Thyroid gland (tissue), 4 donors: ENCODE results near the gene ASIC1.

Experiments
- POLR2A ChIP-seq, 2 donors: fragments of 450-650 bp; IDR thresholded peaks; one replicate each; pipeline ENCODE4 v1.6.1; 2017; ENCODE audit warnings: antibody characterized with exemption in 2 of 2, mild to moderate bottlenecking in 2 of 2, moderate library complexity in 1 of 2
- TF ChIP-seq, protein P1 (sequence below), 6 experiments: fragments of 200-600 bp in 3 of 6; fragments of 450-650 bp in 3 of 6; sonication (generic) in 3 of 6; IDR thresholded peaks; one replicate each; pipeline ENCODE4 v1.5.1; 2016 to 2019; ENCODE audit warnings: antibody characterized with exemption in 6 of 6, mild to moderate bottlenecking in 2 of 6, inconsistent platforms in 1 of 6, moderate library complexity in 1 of 6

DNA sequence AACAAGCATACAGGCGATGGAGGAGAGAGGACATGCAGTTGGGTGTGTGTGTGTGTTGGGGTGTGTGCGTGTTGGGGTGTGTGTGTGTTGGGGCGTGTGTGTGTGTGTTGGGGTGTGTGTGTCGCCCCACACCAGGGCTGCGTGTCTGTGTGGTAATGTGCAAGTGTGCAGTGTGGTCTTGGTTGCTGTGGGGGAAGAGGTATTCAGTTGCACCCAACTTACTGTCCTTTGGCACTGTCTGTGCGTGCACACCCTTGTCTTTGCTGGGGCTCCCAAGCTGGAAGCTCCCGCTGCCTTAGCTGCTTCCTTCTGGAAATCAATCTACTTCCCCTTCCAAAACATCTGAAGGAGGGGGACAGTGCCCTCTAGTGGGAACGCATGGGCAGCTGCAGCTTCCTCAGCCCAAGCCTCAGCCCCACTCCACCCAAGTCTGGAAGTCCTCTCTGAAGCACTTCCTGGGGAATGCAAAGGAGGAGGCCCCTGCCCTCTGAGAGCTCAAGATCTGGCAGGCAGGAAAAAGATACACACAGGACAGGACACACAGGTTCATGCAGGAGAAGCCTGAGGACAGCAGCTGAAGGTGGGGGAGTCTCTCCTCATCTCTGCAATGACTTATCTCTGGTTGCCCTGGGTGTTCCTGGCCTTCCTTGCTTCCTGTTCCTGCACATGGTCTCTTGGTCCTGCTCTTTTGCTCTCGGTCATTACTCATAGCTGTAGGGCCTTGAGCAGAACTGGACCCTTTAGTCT lies 13.1 kb downstream of the ASIC1 start:
- TF ChIP-seq, protein P1, sequence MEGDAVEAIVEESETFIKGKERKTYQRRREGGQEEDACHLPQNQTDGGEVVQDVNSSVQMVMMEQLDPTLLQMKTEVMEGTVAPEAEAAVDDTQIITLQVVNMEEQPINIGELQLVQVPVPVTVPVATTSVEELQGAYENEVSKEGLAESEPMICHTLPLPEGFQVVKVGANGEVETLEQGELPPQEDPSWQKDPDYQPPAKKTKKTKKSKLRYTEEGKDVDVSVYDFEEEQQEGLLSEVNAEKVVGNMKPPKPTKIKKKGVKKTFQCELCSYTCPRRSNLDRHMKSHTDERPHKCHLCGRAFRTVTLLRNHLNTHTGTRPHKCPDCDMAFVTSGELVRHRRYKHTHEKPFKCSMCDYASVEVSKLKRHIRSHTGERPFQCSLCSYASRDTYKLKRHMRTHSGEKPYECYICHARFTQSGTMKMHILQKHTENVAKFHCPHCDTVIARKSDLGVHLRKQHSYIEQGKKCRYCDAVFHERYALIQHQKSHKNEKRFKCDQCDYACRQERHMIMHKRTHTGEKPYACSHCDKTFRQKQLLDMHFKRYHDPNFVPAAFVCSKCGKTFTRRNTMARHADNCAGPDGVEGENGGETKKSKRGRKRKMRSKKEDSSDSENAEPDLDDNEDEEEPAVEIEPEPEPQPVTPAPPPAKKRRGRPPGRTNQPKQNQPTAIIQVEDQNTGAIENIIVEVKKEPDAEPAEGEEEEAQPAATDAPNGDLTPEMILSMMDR (IDR thresholded peaks at IDR 0.05): peak; percentile 60 to 96 (median 82)
- no peak for TF ChIP-seq POLR2A (IDR thresholded peaks at IDR 0.05)
